NCI-H524 (cell line): ENCODE measurements around the gene FAM13A.
A peak's percentile ranks its signal among the peaks of the same experiment; 100 is the strongest.
"Not testable (repeated sequence)": the region's sequence is repeated elsewhere in the genome, so short reads cannot be mapped to it uniquely, and the experiment has no call there.

Experiments used
- DNase-seq, 2 experiments: peaks; one replicate each; lab custom pipeline; 2025; lab: John Stamatoyannopoulos, UW

Gene FAM13A

DNA sequence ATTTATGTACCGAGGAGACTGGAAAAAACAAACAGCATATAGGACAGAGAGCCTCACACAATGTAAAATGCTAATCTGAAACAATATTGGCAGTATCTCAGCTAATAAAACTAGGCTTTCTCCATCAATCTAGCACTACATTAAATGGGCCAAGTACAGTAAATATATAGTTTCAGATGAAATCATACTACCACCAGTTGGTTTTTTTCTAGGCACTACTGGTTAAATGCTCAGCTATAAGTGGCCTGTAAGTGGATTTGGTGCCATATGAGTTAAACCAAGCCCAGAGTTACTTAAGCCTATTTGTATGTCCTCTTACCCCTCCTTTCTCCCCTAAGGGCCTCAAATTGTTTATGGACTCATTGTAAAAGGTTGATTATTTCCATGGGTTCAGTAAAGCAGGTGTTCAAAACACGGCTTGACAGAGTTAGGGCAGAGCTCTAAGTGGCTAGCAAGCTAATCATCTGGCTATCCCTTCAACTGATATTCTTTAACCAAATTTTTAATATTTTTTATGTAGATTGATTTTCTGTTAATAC lies 57.5 kb downstream of the FAM13A start:
- peak; percentile 14 to 43 for DNase-seq

- DNase-seq: no peak
These were observed 58.1 kb downstream of the FAM13A start for GRCh38 chr4:88998891-88999290.

- DNase-seq: no peak
These were observed 59.0 kb downstream of the FAM13A start for GRCh38 chr4:88998001-88998400.

DNA sequence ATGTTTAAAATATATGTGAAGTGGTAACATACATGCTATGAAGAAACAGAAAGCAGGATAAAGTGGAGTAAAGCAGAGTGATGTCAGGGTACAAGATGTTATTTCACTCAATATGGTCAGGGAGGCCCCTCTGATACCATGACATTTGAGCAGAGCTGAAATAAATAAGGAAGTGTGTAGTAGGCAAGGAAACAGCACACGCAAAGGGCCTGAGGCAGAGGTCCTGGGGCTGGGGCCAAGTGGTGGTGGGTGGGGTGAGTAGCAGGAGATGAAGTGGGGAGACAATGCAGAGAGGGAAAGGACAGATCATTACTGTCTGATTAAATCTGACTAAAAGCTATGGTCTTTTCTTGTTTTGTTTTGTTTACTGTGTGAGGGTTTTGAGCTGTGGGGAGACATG lies 61.1 kb downstream of the FAM13A start:
- DNase-seq: no peak

- not testable (repeated sequence) for DNase-seq
These were observed 61.7 kb downstream of the FAM13A start for GRCh38 chr4:88995257-88995656.

DNA sequence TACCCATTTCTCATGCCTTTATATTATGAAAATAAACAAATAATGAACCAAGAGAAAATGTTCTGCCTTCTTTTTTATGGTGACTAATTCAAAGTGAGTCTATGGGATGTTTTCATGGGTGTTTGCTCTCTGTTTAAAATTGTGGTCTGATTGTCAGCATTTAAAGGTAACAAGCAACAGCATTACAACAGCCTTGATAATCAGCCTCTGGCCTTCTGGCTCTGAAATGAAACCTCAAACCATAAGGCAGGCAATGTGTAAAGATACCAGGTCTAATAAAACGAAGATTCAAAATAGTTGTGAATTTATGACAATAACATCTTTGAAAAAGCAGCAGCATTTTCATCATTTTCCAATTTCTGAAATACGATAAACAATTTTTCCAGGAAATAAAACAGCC lies 63.7 kb downstream of the FAM13A start:
- DNase-seq: no peak

GRCh38 chr4:88991746-88992145 lies 65.2 kb downstream of the FAM13A start:
- peak in 1 of 2 experiments; percentile 3 for DNase-seq

DNA sequence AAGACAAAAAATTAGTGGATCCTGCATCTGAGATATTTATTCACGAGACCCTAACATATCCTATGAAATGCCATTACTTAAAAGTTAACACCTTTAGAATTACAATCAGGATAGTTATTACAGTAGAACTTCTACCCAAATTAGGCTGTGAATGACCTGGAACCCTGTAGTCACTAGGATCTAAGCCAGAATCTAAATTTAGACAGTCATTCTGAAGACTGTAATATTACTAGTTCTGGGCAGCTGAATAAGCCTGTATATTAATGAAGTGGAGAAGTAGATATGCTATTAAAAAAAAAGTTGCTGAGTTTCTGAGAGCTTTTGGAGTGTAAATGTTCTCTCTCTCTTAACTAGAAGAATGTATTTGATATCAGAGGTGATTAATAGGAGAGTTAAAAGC lies 67.0 kb downstream of the FAM13A start:
- DNase-seq: no peak

GRCh38 chr4:88985088-88985773 lies 71.8 kb downstream of the FAM13A start:
- no peak for DNase-seq

DNA sequence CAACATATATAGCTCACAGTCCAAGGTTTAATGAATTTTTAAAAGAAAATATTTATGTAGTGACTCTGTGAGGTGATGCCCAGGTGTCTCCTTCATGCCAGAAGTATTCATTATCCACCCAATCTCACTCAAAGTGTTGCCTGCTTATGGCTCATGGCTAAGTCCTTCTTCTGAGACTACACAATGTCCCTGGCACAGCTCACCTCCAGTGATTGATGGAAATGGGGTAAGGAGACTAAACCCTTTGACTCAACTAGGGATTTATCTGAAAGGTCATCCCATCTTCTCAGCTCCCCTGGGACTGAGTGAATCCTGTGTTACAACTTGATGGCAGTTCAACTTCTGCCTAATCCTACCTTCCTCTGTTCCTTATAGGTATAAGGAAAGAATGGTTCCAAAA lies 74.2 kb downstream of the FAM13A start:
- DNase-seq: no peak

GRCh38 chr4:88981993-88982392 lies 75.0 kb downstream of the FAM13A start:
- no peak for DNase-seq

DNA sequence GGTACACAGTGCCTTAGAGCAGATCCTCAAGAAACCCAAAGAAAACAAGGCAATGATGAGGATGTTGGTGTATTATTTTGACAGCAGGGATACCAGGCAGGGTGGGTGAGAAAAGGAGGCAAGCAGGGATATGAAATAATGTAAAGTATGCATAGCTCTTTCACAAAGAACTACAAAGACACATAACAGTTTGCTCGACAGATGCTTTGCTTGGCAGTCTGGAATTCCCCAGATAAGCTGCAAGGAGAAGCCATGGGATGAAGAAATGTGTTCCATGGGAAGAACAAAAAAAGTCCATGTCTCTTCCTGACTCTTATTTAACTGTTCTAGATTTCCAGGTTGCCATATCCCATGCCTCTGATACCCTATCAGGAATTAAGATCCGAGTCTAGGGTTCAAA lies 75.4 kb downstream of the FAM13A start:
- DNase-seq: peak in 1 of 2 experiments; percentile 1

GRCh38 chr4:88979276-88979675 lies 77.7 kb downstream of the FAM13A start:
- DNase-seq: no peak

DNA sequence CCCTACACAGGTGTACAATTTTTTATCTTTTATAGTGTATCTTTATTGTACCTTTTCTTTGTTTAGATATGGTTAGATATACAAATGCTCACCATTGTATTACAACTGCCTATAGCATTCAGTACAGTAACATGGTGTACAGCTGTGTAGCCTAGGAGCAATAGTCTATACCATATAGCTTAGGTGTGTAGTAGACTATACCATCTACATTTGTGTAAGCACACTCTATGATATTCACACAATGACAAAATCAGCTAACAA lies 80.3 kb downstream of the FAM13A start:
- DNase-seq: no peak

- DNase-seq: no peak
These were observed 80.8 kb downstream of the FAM13A start for GRCh38 chr4:88975958-88976774.

GRCh38 chr4:88971536-88971935 lies 85.4 kb downstream of the FAM13A start:
- no peak for DNase-seq

DNA sequence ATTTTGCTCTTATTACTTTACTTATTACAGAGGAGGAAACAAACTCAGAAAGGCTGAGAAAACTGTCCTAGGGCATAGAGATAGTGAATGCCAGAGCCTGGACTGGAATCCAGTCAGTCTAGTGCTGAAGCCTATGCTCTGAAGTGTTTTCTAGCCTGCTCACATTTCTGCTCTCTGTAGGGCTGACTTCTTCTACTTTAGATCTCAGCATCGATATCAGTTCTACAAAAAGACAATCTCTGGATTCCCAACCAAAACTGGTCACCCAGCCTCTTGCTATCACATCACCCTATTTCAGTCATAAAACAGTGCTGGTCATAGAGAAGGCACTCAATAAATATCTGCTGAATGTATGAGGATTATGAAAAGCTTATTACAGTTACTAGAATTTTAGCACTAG lies 87.2 kb downstream of the FAM13A start:
- no peak for DNase-seq

DNA sequence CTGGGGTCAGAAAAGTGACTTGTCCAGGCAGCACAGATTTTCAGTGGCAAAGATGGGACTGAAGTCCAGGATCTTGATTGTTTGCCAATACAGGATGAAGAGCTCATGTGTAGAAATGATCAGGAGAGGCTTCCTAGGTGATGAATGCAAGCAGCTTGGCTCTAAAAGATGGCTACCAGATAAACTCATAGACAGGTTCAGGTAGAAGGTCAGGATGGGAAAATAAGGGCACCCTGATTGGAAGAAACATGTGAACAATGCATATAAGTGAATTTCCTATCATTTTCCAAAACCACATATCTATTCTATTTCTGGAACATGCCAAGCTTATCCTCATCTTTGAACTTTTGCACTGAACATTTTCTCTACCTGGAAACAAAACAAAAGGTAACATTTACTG lies 87.7 kb downstream of the FAM13A start:
- no peak for DNase-seq

DNA sequence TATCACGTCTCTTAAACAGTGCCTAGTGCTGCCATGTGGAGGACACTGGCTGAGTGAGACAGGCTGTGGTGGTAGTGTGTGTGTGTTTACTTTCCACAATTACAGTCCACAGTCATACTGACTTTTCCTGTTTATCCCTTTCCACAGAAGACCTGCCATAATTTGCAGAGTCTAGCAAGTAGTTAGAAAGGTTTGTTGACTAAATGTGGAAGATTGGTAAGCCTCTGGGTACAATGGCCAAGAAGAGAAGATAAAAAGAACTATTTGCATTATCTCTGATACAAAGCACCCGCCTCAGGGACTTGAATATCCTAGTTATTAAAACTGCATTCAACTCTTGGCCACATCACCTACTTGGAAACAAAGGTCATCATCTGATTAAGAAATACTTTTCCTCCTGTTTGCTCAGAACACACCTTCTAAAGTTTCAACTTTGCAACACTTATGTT lies 89.1 kb downstream of the FAM13A start:
- no peak for DNase-seq

DNA sequence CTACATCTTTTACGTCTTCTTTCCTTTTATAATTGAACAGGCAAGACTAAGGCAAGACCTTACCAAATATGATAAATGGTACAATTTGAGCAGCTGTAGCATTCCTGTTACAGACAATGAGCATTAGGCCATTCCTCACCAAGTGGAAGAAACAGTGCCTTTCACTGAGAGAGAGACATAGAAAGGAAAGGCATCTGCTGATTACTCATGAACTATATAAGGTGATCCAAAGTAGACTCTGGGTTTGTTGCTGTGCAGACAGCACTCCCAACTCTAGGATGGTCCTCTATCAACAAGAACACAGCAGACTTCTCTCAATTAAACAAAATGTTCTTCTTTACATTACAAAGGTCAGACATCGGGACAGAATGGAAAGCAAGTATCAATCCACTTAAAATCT lies 91.9 kb downstream of the FAM13A start:
- DNase-seq: no peak

GRCh38 chr4:88964450-88964849 lies 92.5 kb downstream of the FAM13A start:
- DNase-seq: no peak

DNA sequence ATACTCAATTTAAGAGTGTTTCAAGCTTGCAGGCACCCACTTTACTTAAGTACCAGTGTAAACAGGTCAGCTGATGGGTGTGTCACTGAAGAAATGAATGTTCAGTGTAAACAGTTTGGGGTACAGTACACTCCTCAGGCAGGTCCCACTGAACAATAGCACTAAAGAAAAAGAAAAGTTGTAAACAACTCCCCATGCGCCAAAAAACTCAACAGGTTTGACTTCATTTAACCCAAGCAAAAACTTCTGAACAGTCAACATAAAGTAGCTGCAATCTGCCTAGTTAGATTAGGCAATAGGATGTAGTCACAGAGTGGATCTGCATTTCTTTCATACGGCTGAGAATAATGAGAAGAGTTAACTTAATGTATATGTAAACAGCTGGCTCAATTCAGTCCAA lies 93.2 kb downstream of the FAM13A start:
- no peak for DNase-seq

GRCh38 chr4:88962396-88962795 lies 94.6 kb downstream of the FAM13A start:
- no peak for DNase-seq

GRCh38 chr4:88960576-88960975 lies 96.4 kb downstream of the FAM13A start:
- DNase-seq: no peak
